Esophagus muscularis mucosa (tissue), 4 donors: ENCODE measurements around the gene NME7.

Experiments used
- EP300 ChIP-seq: sonication (generic); formaldehyde crosslinking; IDR thresholded peaks from one replicate; pipeline ENCODE4 v1.6.1; 2017; ENCODE audit warnings: antibody characterized with exemption
- POLR2A ChIP-seq: fragments of 450-650 bp; IDR thresholded peaks from one replicate; pipeline ENCODE4 v1.6.1; 2017; ENCODE audit warnings: antibody characterized with exemption, moderate library complexity, mild to moderate bottlenecking, low read depth
- POLR2AphosphoS5 ChIP-seq, 2 donors: sonication (generic); formaldehyde crosslinking; IDR thresholded peaks; one replicate each; pipeline ENCODE4 v1.6.1; 2017; ENCODE audit warnings: antibody characterized with exemption in 2 of 2
- TF ChIP-seq, protein P1 (sequence below), 3 experiments: fragments of 200-600 bp in 2 of 3; fragments of 450-650 bp in 1 of 3; sonication (generic) in 2 of 3; IDR thresholded peaks; one replicate each; pipeline ENCODE4 v1.5.1; 2017 to 2019; ENCODE audit warnings: antibody characterized with exemption in 3 of 3, mild to moderate bottlenecking in 2 of 3, moderate library complexity in 1 of 3

- TF ChIP-seq, protein P1, sequence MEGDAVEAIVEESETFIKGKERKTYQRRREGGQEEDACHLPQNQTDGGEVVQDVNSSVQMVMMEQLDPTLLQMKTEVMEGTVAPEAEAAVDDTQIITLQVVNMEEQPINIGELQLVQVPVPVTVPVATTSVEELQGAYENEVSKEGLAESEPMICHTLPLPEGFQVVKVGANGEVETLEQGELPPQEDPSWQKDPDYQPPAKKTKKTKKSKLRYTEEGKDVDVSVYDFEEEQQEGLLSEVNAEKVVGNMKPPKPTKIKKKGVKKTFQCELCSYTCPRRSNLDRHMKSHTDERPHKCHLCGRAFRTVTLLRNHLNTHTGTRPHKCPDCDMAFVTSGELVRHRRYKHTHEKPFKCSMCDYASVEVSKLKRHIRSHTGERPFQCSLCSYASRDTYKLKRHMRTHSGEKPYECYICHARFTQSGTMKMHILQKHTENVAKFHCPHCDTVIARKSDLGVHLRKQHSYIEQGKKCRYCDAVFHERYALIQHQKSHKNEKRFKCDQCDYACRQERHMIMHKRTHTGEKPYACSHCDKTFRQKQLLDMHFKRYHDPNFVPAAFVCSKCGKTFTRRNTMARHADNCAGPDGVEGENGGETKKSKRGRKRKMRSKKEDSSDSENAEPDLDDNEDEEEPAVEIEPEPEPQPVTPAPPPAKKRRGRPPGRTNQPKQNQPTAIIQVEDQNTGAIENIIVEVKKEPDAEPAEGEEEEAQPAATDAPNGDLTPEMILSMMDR (IDR thresholded peaks at IDR 0.05): no peak
- TF ChIP-seq POLR2AphosphoS5 (IDR thresholded peaks at IDR 0.05): no peak
- TF ChIP-seq EP300: no peak
- TF ChIP-seq POLR2A: no peak
These were observed 250.0 kb downstream of the NME7 start for GRCh38 chr1:169117599-169117998.
